Dendritic cell treated with granulocyte-macrophage colony-stimulating factor and Interleukin-4, amounts not matched to agents 40 ng/mL and 50 ng/mL, for 4 days (primary cell): Measurements from ENCODE around the gene ZNF614.
A peak's percentile ranks its signal among the peaks of the same experiment; 100 is the strongest.
"Not testable (repeated sequence)": the region's sequence is repeated elsewhere in the genome, so short reads cannot be mapped to it uniquely, and the experiment has no call there.

Experiments used
- H3K27ac Mint-ChIP-seq: one replicate; pipeline ENCODE4 v1.8.0; 2022; ENCODE audit warnings: mild to moderate bottlenecking, mixed read lengths
- H3K27me3 Mint-ChIP-seq: one replicate; pipeline ENCODE4 v1.8.0; 2022; ENCODE audit warnings: mild to moderate bottlenecking, mixed read lengths
- H3K36me3 Mint-ChIP-seq: one replicate; pipeline ENCODE4 v1.8.0; 2022; ENCODE audit warnings: low read depth, mixed read lengths
- H3K4me1 Mint-ChIP-seq: one replicate; pipeline ENCODE4 v1.8.0; 2022; ENCODE audit warnings: low read depth, mixed read lengths
- H3K4me3 Mint-ChIP-seq: one replicate; pipeline ENCODE4 v1.8.0; 2022; ENCODE audit warnings: mild to moderate bottlenecking, moderate library complexity, mixed read lengths
- H3K9me3 Mint-ChIP-seq: one replicate; pipeline ENCODE4 v1.8.0; 2022; ENCODE audit warnings: mixed read lengths
- intact Hi-C: fragments of 100-400 bp; cut with micrococcal nuclease; formaldehyde crosslinking; loops from one replicate; pipeline ENCODE4 v1.15.0; 2022

The ZNF614 gene

DNA sequence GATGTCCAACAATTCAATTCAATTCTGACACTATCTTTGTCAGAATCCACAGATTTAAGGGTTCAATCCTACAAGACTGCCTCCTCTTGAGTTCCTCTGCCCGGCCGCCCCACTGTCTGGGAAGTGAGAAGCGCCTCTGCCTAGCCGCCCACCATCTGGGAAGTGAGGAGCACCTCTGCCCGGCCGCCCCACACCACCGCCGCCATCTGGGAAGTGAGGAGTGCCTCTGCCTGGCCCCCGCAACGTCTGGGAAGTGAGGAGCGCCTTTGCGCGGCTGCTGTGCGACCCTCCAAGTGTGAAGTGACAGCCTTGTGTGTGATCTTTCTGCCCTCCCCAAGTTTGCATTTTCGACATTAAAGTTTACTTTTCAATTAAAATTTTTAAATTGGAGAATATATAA is 6.0 kb downstream of the ZNF614 start:
- Mint-ChIP-seq H3K4me1 (peaks cover 9% of the 10 kb centered on the region), H3K27me3 (no peaks in the 10 kb centered on the region), H3K36me3 (peaks cover 100% of the 10 kb centered on the region), H3K9me3 (peaks cover 91% of the 10 kb centered on the region), H3K27ac (no peak overlapping the region), H3K4me3 (no peak overlapping the region)
- intact Hi-C loops = no loop called here

DNA sequence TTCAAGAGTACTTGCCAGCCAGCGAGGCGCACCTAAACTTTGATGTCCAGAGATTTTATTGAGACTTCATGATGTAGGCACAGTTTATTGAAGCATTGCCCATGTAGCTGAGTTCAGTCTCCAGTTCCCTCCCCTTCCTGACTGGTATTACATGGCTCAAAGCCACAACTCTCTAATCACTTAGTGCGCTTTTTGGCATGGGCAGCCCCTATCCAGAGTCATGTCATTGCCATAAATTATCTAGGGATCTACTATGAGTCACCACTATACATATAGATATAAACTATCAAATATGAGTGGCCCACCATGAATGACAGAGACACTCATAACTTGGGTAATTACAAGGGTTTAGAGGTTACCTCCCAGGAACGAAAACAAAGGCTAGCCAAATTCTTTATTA is 7.7 kb downstream of the ZNF614 start:
- intact Hi-C loops = no loop called here
- no peaks in the 10 kb centered on the region for H3K4me1 Mint-ChIP-seq
- H3K27me3 Mint-ChIP-seq = no peaks in the 10 kb centered on the region

DNA sequence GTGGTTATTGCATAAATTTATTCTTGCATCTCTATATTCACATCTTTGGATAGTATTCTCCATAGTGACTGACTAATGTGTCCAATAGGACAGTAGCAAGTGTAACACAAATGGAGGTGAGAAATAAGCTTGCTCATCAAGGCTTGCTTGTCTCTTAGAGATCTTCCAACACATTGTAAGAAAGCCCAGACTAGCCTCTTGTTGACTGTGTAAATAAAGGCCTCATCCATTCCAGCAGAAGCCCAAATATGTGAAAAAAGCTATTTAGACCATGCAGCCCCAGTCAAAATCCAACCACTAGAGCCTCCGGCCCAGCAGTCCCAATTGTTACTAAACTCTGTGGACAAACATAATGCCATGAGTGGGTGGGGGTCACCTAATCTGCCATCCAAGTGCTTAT is 17.5 kb downstream of the ZNF614 start:
- intact Hi-C loops = no loop called here
- peaks cover 58% of the 10 kb centered on the region for H3K9me3 Mint-ChIP-seq
- no peak overlapping the region for H3K4me3 Mint-ChIP-seq
- peaks cover 63% of the 10 kb centered on the region for H3K36me3 Mint-ChIP-seq
- no peak overlapping the region for H3K27ac Mint-ChIP-seq
- peaks cover 15% of the 10 kb centered on the region for H3K4me1 Mint-ChIP-seq
- H3K27me3 Mint-ChIP-seq = no peaks in the 10 kb centered on the region

More for the DNA sequence above, 7.7 kb downstream of the ZNF614 start:
- peaks cover 91% of the 10 kb centered on the region for H3K9me3 Mint-ChIP-seq
- H3K4me3 Mint-ChIP-seq = no peak overlapping the region
- no peak overlapping the region for H3K27ac Mint-ChIP-seq
- H3K36me3 Mint-ChIP-seq = peaks cover 100% of the 10 kb centered on the region

DNA sequence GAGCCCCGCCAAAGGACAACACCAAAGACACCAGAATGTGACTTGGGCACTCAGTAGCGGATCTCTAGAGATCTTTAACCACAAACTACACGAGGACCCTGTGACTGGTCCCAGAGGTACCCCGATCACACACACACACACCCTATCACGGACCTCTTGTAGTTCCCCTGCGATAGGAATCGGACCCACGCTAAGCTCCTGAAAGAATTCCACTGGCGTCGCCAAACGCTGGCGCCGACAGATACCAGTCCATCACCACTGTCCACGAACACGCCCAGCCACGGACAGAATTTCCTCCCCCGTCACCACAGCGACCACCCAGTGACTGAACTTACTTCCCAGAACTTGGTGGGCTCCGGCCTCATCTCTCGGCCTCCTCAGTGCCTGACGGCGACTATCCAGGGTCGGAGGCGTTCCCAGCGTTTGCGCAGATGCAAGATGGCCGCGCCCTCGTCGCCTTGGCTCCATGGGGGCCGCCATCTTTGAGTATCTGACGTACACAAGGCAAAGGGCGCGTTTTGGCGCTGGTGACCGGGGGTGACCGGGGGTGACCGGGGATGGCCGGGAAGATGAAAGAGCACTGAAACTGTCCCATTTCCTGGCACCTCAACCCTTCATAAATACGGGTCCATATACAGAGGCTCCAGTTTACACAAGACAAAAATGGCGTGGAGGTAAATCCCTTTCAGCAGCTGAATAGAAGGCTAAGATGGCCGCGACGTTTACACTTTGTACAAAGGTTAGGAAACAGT is 20.2 kb downstream of the ZNF614 start, which contains the start of gene ZNF615:
ZNF615 (minus strand) TSS at position 406 of the 752 bp plus-strand sequence. CDS start 4,500 bp downstream, outside the sequence.
- Mint-ChIP-seq H3K4me1 (peaks cover 15% of the 10 kb centered on the region), H3K27ac (peak within 1 kb of the TSS; percentile 92), H3K27me3 (no peaks in the 10 kb centered on the region), H3K4me3 (peak within 1 kb of the TSS; percentile 93), H3K9me3 (peaks cover 63% of the 10 kb centered on the region), H3K36me3 (peaks cover 75% of the 10 kb centered on the region)
- intact Hi-C loops = loop anchor here (1.0 to 5.0 kb wide), 3 partner anchors 20 to 81 kb away; partner anchors contain the start of genes ZNF350, ZNF613 and ZNF614

DNA sequence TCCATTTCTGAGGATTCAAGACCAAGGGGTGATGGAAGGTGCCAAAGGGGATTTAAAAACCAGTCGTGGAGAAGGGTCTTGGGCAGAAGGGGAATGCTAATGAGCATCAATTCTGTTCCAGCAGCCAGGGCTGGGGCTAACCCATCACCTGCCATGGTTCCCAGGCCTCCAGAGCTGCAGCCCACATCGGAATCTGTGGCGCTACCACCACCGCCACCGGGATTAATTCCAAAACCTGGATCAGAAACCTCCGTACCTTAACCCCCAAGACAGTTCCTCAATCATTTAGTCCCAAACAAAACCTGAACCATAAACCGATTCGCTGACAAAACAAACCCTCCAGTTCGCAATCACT is 20.8 kb downstream of the ZNF614 start:
- Mint-ChIP-seq H3K27me3 (no peaks in the 10 kb centered on the region), H3K4me3 (peak overlapping the region; percentile 93), H3K36me3 (peaks cover 75% of the 10 kb centered on the region), H3K9me3 (peaks cover 60% of the 10 kb centered on the region), H3K27ac (peak overlapping the region; percentile 92), H3K4me1 (peaks cover 15% of the 10 kb centered on the region)
- intact Hi-C loops = loop anchor here (5.0 kb wide), 1 partner anchor 80 kb away; the partner anchor contains the start of gene ZNF613

DNA sequence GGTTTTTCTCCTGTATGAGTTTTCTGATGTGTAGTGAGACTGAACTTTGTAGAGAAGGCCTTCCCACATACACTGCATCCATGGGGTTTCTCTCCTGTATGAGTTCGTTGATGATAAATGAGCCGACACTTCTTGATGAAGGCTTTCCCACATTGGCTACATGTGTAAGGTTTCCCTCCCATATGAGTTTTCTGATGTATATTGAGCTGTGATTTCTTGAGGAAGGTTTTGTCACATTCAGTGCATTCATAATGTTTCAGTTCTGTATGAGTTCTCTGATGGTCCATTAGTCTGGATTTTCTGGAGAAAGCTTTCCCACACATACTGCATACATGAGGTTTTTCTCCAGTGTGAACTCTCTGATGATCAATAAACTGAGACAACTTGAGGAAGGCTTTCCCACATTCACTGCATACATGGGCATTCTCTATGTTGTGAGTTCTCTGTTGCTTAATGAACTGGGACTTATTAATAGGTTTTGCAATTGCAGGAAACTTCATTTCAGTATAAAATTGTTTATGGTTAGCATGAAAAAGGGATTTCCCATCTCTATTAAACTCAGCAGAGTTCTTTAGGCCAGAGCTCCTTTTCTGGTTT is 34.0 kb downstream of the ZNF614 start:
- intact Hi-C loops = no loop called here
- Mint-ChIP-seq H3K4me3 (no peak overlapping the region), H3K27ac (no peak overlapping the region), H3K36me3 (peaks cover 64% of the 10 kb centered on the region), H3K27me3 (no peaks in the 10 kb centered on the region), H3K4me1 (no peaks in the 10 kb centered on the region), H3K9me3 (peaks cover 96% of the 10 kb centered on the region)

DNA sequence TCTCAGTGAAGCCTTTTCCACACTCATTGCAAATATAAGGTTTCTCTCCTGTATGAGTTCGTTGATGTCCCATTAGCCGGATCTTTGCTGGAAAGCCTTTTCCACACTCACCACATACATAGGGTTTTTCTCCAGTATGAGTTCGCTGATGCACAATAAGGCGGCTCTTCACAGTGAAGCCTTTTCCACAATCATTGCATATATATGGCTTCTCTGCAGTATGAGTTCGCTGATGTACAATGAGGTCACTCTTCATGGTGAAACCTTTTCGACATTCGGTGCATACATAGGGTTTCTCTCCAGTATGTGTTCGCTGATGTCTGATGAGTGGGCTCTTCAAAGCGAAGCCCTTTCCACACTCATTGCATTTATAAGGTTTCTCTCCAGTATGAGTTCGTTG is 34.8 kb downstream of the ZNF614 start:
- Mint-ChIP-seq H3K4me1 (no peaks in the 10 kb centered on the region), H3K9me3 (peaks cover 96% of the 10 kb centered on the region), H3K36me3 (peaks cover 57% of the 10 kb centered on the region), H3K4me3 (no peak overlapping the region), H3K27me3 (no peaks in the 10 kb centered on the region), H3K27ac (no peak overlapping the region)
- intact Hi-C loops = no loop called here

DNA sequence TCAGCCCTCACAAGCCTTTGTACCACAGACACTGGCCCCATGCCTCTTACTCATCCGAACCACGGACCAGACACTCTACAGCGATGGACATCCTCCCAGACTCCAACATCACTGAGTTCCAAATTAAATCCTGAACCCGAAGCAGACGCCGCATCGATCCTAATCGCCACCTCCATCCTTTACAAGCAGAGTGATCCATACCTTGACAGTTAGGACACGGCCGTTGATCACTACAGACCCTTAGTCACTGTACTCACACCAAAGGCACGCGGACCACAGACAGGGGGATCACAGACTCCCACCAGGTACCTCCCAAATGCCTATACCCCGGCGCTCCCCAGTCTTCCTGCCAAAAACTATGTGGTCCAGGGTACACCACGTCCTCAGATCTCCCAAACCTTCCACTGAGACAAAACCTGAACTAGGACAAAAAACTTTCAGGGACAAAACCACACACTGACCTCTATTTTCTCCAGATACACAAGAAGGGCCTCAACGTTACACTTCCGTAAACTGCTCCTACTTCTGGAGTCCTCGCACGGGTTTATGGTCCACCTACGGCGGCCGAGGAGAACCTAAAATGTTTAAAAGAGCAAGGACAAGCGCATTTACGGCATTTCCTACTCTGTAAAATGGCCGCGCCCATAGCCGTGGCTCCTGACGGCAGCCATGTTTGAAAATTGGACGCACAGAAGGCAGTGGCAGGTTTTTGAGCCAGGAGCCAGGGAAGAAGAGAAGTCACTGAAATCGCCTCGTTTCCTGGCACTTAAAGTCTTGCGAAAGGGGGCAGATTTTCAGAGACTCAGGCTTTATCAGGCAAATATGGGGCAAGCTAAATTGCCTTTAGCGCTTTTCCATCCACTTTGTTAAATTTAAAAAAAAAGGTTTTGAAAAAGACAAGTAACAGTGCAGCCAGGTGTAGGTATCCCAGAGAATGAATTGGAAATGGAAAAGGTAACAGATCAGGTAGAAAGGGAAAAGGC is 41.6 kb downstream of the ZNF614 start, which contains the start of gene ZNF350:
ZNF350 (minus strand) TSS at position 532 of the 983 bp plus-strand sequence. CDS start 12,480 bp downstream, outside the sequence.
- Mint-ChIP-seq H3K9me3 (peaks cover 79% of the 10 kb centered on the region), H3K4me1 (peaks cover under 1% of the 10 kb centered on the region), H3K36me3 (peaks cover 52% of the 10 kb centered on the region), H3K27ac (peak within 1 kb of the TSS; percentile 98), H3K4me3 (peak within 1 kb of the TSS; percentile 95), H3K27me3 (no peaks in the 10 kb centered on the region)
- intact Hi-C loops = loop anchor here (2.0 kb wide), 1 partner anchor 22 kb away; the partner anchor contains the start of gene ZNF615

DNA sequence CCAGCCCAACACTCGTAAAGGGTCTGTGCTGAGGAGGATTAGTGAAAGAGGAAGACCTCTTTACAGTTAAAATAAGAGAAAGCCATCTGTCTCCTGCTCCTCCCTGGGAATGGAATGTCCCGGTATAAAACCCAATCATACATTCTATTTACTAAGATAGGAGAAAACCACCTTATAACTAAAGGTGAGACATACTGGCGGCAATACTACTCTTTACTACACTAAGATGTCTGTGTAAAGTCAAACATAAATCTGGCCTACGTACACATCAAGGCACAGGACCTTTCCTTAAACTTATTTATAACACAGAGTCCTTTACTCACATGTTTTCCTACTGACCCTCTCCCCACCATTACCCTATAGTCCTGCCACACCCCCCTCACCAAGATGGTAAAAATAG is 44.8 kb downstream of the ZNF614 start:
- H3K4me3 Mint-ChIP-seq = no peak overlapping the region
- H3K36me3 Mint-ChIP-seq = peaks cover 84% of the 10 kb centered on the region
- intact Hi-C loops = no loop called here
- peaks cover 6% of the 10 kb centered on the region for H3K4me1 Mint-ChIP-seq
- H3K9me3 Mint-ChIP-seq = peaks cover 76% of the 10 kb centered on the region
- no peaks in the 10 kb centered on the region for H3K27me3 Mint-ChIP-seq
- no peak overlapping the region for H3K27ac Mint-ChIP-seq

DNA sequence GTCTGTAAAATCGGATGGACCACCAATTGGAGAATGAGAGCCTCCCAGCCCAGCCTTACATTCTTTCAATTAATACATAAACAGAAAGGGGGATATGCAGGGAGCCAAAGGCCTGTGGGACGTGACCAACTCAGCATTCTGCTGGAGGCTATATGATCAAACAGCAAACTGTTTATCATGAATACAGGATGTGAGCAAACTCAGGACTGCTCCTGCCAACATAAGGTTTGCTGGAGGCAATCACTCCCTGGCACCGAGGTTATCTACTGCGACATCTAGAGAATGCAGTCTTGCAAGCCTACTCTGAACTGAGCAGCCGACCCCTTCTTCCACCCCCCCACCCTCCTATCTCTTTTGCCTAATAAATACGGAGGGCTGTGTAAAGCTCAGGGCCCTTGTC is 47.3 kb downstream of the ZNF614 start:
- peaks cover 78% of the 10 kb centered on the region for H3K9me3 Mint-ChIP-seq
- intact Hi-C loops = not testable (repeated sequence)

DNA sequence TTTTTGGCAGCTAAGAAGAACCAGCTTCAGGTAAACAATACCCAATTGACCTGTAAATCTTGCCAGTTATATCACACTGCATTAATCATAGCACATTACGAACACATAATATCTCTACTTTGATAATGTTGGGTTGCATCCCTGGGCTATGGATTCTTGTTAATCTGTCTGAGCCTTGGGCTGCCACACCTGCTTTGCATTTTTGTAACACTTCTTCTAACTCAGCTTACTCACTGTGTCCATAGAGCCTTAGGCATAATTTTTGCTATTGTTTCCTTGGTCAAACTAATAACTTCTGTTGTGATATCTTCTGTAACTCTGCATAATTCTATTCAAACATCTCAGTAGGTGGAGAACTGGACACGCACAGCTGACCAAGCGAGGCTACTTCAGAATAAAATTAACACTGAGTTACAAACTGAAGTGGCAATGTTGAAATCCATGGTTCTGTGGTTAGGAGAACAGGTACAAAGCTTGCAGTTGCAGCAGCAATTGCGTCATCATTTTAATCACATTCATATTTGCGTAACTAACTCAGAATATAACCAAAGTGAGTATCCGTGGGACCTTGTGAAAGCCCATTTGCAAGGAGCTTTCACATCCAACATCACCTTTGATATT is 48.0 kb downstream of the ZNF614 start:
- Mint-ChIP-seq H3K4me3 (no peak overlapping the region), H3K27ac (no peak overlapping the region), H3K9me3 (peaks cover 81% of the 10 kb centered on the region), H3K4me1 (peaks cover 6% of the 10 kb centered on the region), H3K27me3 (no peaks in the 10 kb centered on the region), H3K36me3 (peaks cover 92% of the 10 kb centered on the region)
- intact Hi-C loops = no loop called here

More for the DNA sequence above, 47.3 kb downstream of the ZNF614 start:
- not testable (repeated sequence) for H3K4me3 Mint-ChIP-seq, H3K4me1 Mint-ChIP-seq, H3K27ac Mint-ChIP-seq, H3K27me3 Mint-ChIP-seq
- peaks cover 88% of the 10 kb centered on the region for H3K36me3 Mint-ChIP-seq

DNA sequence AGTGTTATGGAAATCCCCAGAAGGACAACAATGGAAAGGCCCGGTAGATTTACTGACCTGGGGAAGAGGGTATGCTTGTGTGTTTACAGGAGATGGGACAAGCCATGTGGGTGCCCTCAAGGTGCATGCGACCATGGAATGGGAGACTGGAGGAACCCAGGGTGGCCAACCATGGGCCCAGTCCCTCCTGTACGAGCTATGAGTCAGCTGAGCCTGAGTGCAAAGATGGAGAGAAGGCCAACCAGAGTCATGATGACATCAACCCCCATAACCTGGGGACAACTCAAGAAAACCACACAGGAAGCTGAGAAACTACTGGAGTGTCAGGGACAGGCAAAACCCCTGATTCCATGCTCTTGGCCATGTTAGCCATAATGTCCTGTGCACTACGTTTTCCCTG is 49.3 kb downstream of the ZNF614 start:
- Mint-ChIP-seq H3K4me3 (no peak overlapping the region), H3K27me3 (no peaks in the 10 kb centered on the region), H3K9me3 (peaks cover 90% of the 10 kb centered on the region), H3K4me1 (peaks cover 6% of the 10 kb centered on the region), H3K27ac (no peak overlapping the region), H3K36me3 (peaks cover 100% of the 10 kb centered on the region)
- intact Hi-C loops = no loop called here

DNA sequence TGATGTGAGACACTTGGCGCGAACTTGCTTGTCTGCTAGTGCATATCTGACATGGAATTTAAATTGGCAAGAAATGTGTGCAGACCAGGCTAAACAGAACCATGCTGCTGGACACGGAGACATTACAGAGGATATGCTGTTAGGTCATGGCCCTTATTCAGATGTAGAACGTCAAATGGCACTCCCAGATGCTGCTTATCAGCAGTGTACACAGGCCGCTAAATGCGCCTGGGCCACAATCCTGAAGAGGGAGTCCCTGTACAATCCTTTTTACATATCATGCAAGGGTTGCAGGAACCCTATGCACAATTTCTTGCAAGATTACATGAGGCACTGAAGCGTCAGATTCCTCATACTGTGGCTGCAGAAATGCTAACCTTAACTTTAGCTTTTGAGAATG is 50.8 kb downstream of the ZNF614 start:
- peaks cover 90% of the 10 kb centered on the region for H3K9me3 Mint-ChIP-seq
- no peaks in the 10 kb centered on the region for H3K27me3 Mint-ChIP-seq
- no peak overlapping the region for H3K27ac Mint-ChIP-seq
- intact Hi-C loops = no loop called here
- peaks cover 100% of the 10 kb centered on the region for H3K36me3 Mint-ChIP-seq
- no peak overlapping the region for H3K4me3 Mint-ChIP-seq
- peaks cover 6% of the 10 kb centered on the region for H3K4me1 Mint-ChIP-seq
